SU-DHL-6 (cell line): ENCODE data around the gene DENND1B.

ENCODE experiments used
- H2AFZ ChIP-seq: fragments of 200-600 bp; sonication (generic); 2 replicates; pipeline ENCODE4 v1.6.1; 2014; ENCODE audit warnings: low read depth, mild to moderate bottlenecking, moderate library complexity, mixed read lengths, antibody characterized with exemption, low read length; ENCODE audit not compliant: severe bottlenecking
- H3F3A ChIP-seq: fragments of 200-600 bp; shearing (Covaris generic); 2 replicates; pipeline ENCODE4 v1.6.0; 2016; ENCODE audit warnings: antibody characterized with exemption, mild to moderate bottlenecking; ENCODE audit not compliant: insufficient read depth
- H3K27ac ChIP-seq: fragments of 200-600 bp; sonication (generic); 2 replicates; pipeline ENCODE4 v1.5.1; 2016; ENCODE audit warnings: low read depth, mild to moderate bottlenecking, low read length, moderate library complexity, mixed read lengths
- H3K27me3 ChIP-seq: fragments of 200-600 bp; sonication (generic), shearing (Covaris generic); 2 replicates; pipeline ENCODE4 v1.6.0; 2014; ENCODE audit warnings: mild to moderate bottlenecking, low read length
- H3K36me3 ChIP-seq: fragments of 200-600 bp; sonication (generic); 2 replicates; pipeline ENCODE4 v1.6.1; 2014; ENCODE audit warnings: mild to moderate bottlenecking, low read length, mixed read lengths
- H3K4me2 ChIP-seq: fragments of 300-600, 200-600 bp; shearing (Covaris generic), sonication (generic); 2 replicates; pipeline ENCODE4 v1.6.0; 2014; ENCODE audit warnings: low read length, low read depth, mild to moderate bottlenecking; ENCODE audit not compliant: poor library complexity, severe bottlenecking
- H3K4me3 ChIP-seq: fragments of 200-600 bp; sonication (generic); 2 replicates; pipeline ENCODE4 v1.5.1; 2014; ENCODE audit warnings: antibody characterized with exemption, low read length, mild to moderate bottlenecking, mixed read lengths; ENCODE audit not compliant: insufficient read depth, poor library complexity, severe bottlenecking
- H3K79me2 ChIP-seq: fragments of 200-600 bp; sonication (generic); 2 replicates; pipeline ENCODE4 v1.6.1; 2014; ENCODE audit warnings: mild to moderate bottlenecking, low read length, moderate library complexity; ENCODE audit not compliant: insufficient read depth
- H3K9ac ChIP-seq: fragments of 200-600 bp; sonication (generic); 2 replicates; pipeline ENCODE4 v1.7.0; 2014; ENCODE audit warnings: mild to moderate bottlenecking, low read length
- H3K9me2 ChIP-seq: fragments of 200-600 bp; sonication (generic); replicated peaks from 2 replicates; pipeline ENCODE4 v1.6.1; 2014; ENCODE audit warnings: low read length; ENCODE audit not compliant: insufficient read depth
- H3K9me3 ChIP-seq: fragments of 200-600 bp; sonication (generic); 2 replicates; pipeline ENCODE4 v1.6.1; 2014; ENCODE audit warnings: low read length, mixed read lengths; ENCODE audit not compliant: insufficient read depth
- H4K20me1 ChIP-seq: fragments of 200-600 bp; sonication (generic); 2 replicates; pipeline ENCODE4 v1.6.1; 2014; ENCODE audit warnings: low read depth, mild to moderate bottlenecking, antibody characterized with exemption, low read length, moderate library complexity, mixed read lengths
- CTCF ChIP-seq: fragments of 200-600 bp; sonication (generic); IDR thresholded peaks from one replicate; pipeline ENCODE4 v1.5.1; 2017; ENCODE audit warnings: antibody characterized with exemption, mild to moderate bottlenecking, low read length, moderate library complexity; ENCODE audit not compliant: insufficient read depth, poor library complexity, severe bottlenecking
- EZH2phosphoT487 ChIP-seq: fragments of 200-600 bp; sonication (generic), shearing (Covaris generic); conservative IDR thresholded peaks from 2 replicates; pipeline ENCODE4 v1.6.1; 2018; ENCODE audit warnings: mild to moderate bottlenecking, antibody characterized with exemption, low read length, moderate library complexity, mixed read lengths

Gene DENND1B

DNA sequence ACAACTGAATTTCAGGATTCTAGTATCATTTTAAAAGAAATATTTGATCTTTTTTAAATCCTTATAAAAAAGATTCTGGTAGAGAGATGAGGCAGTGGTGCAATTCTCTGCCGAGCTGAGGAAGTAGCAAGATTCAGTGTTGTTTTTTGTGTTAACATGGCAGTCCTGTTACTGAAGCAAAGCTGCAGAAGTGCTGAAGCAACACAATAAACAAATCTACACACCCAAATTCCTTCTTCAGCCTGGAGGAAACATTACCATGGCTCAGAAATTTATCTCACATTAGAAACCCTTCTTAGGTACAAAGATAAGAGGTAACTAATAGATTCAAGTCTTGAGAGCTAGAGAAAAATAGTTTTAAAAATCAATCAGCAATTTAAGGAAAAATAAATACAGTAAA, 216.0 kb downstream of the DENND1B start:
- H3K27ac ChIP-seq = no peak overlapping the region
- no peaks in the 10 kb centered on the region for H3F3A ChIP-seq
- TF ChIP-seq EZH2phosphoT487 (no peak), CTCF (no peak)

DNA sequence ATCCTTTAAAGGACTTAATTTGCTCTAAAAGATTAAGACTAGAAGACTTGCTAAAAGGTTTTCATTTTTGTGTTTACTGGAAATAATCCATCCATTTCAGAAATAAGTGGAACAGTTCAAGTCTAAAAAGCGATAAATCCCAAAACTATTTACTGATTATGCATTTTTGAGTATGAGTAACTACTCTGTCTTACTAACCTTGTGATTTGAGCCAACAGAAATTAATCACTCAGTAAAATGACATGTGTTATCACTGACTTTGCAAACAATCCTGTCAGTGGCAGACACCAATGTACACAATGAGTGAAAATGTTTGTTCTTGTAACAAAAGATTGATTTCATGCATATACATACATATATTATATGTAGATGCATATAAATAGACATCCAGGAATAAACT, 218.0 kb downstream of the DENND1B start:
- Histone ChIP-seq H2AFZ (no peak overlapping the region), H3K27ac (no peak overlapping the region), H3K9me2 (no peaks in the 10 kb centered on the region), H3K27me3 (no peaks in the 10 kb centered on the region), H3K4me3 (no peak overlapping the region), H3K79me2 (no peaks in the 10 kb centered on the region), H3K4me2 (no peak overlapping the region), H4K20me1 (no peaks in the 10 kb centered on the region), H3K9ac (no peak overlapping the region), H3K9me3 (no peaks in the 10 kb centered on the region), H3F3A (no peaks in the 10 kb centered on the region), H3K36me3 (peaks cover 5% of the 10 kb centered on the region; the same call in 1 of the 2 replicates)
- no peak for TF ChIP-seq EZH2phosphoT487
- TF ChIP-seq CTCF = no peak

More for the DNA sequence above, 216.0 kb downstream of the DENND1B start:
- Histone ChIP-seq H3K4me2 (no peak overlapping the region), H3K36me3 (no peaks in the 10 kb centered on the region), H3K9me3 (no peaks in the 10 kb centered on the region), H4K20me1 (no peaks in the 10 kb centered on the region), H3K9me2 (no peaks in the 10 kb centered on the region), H3K9ac (no peak overlapping the region), H3K27me3 (no peaks in the 10 kb centered on the region), H3K4me3 (no peak overlapping the region), H2AFZ (no peak overlapping the region), H3K79me2 (no peaks in the 10 kb centered on the region)

- Histone ChIP-seq H4K20me1 (no peaks in the 10 kb centered on the region), H3K9me3 (no peaks in the 10 kb centered on the region), H3K9ac (no peak overlapping the region), H3K27ac (no peak overlapping the region), H3K27me3 (no peaks in the 10 kb centered on the region), H3K36me3 (peaks cover 8% of the 10 kb centered on the region; the same call in 1 of the 2 replicates), H3K4me2 (no peak overlapping the region), H2AFZ (no peak overlapping the region), H3K9me2 (no peaks in the 10 kb centered on the region), H3K79me2 (no peaks in the 10 kb centered on the region), H3K4me3 (no peak overlapping the region), H3F3A (no peaks in the 10 kb centered on the region)
- TF ChIP-seq EZH2phosphoT487 (no peak), CTCF (no peak)
Observed at GRCh38 chr1:197553281-197553680, 222.0 kb downstream of the DENND1B start.

DNA sequence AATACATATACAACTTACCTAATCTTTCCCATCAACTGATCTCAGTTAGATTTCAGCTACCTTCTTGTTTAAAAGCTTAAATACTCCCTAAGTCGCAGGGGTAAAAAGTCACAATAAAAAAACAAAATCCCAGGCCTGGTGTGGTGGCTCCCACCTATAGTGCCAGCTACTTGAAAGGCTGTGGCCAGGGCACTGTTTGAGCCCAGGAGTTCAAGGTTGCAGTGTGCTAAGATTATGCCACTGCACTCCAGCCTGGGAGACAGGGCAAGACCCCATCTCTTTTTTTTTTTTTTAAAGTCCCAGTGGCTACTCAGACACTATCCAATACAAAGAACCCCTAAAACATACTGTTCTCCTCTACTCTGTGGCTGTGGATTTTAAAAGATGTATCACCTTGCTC, 228.3 kb downstream of the DENND1B start:
- Histone ChIP-seq H3K9me3 (no peaks in the 10 kb centered on the region), H3F3A (no peaks in the 10 kb centered on the region), H3K9ac (no peak overlapping the region), H3K36me3 (peaks cover 18% of the 10 kb centered on the region; the same call in 1 of the 2 replicates), H3K4me3 (no peak overlapping the region), H4K20me1 (no peaks in the 10 kb centered on the region), H3K4me2 (no peak overlapping the region), H2AFZ (no peak overlapping the region), H3K27ac (no peak overlapping the region), H3K27me3 (no peaks in the 10 kb centered on the region), H3K79me2 (no peaks in the 10 kb centered on the region), H3K9me2 (no peaks in the 10 kb centered on the region)
- TF ChIP-seq CTCF (no peak), EZH2phosphoT487 (no peak)
